ENCODE results near the gene ZNF668. TPM values are rescaled to one million over a fixed set of nuclear protein-coding genes. Genes with fewer than 3 reads are reported as not detected.

Gene ZNF668
- total and polyA plus RNA-seq, 2 of the 4 experiments (the other 2 are of a cell fraction) = 4.5 to 11.6 TPM

- Histone ChIP-seq H4K20me1 (ENCODE audit: insufficient read depth, low read length) (peaks cover 17% of the 10 kb centered on the region), H4K91ac (ENCODE audit: insufficient read depth, low read depth, low read length) (peak overlapping the region; percentile 74; the same call in 1 of the 2 replicates), H3K23ac (ENCODE audit: low read depth, low read length) (peak overlapping the region; percentile 95), H3K9ac (ENCODE audit: low read depth, low read length) (peak overlapping the region; percentile 96), H3K4me3 (ENCODE audit: insufficient read depth, low read depth, low read length) (peak overlapping the region; percentile 91), H3K14ac (replicated peaks; ENCODE audit: low read depth, low read length) (peak overlapping the region; percentile 96), H2AK5ac (ENCODE audit: low read depth, low read length) (peak overlapping the region; percentile 96), H2BK20ac (ENCODE audit: low read depth, low read length) (no peak overlapping the region), H3K79me1 (ENCODE audit: low read depth in 1 of 2, low read length in 2 of 2) (peaks cover 34 to 55% of the 10 kb centered on the region in 2 experiments; a peak in 3 of 4 replicates), H4K8ac (ENCODE audit: low read depth in 2 of 2, low read length in 2 of 2) (peak overlapping the region; percentile 66 to 86; a peak in 3 of 4 replicates), H2AFZ (replicated peaks; ENCODE audit: low read length, poor library complexity) (peak overlapping the region; percentile 96), H4K5ac (ENCODE audit: low read depth, low read length) (peak overlapping the region; percentile 12; the same call in 1 of the 2 replicates), H3K4ac (ENCODE audit: low read depth, low read length) (peak overlapping the region; percentile 79), H3K9me3 (ENCODE audit: control insufficient read depth, insufficient read depth, low read length) (no peaks in the 10 kb centered on the region), H3K36me3 (ENCODE audit: control insufficient read depth, insufficient read depth, low read length) (peaks cover 14% of the 10 kb centered on the region), H2BK120ac (ENCODE audit: low read depth, low read length) (peak overlapping the region; percentile 27; the same call in 1 of the 2 replicates), H3K56ac (ENCODE audit: extremely low read depth, insufficient read depth, low read length) (peak overlapping the region; percentile 65), H3K9me1 (ENCODE audit: insufficient read depth, low read length) (peaks cover 15% of the 10 kb centered on the region), H3K18ac (ENCODE audit: low read depth, low read length) (peak overlapping the region; percentile 12), H3K27me3 (ENCODE audit: control insufficient read depth, insufficient read depth, low read length) (no peaks in the 10 kb centered on the region), H3K4me2 (ENCODE audit: low read depth, low read length) (peak overlapping the region; percentile 98), H2AK9ac (replicated peaks; ENCODE audit: low read depth, low read length, poor library complexity) (peak overlapping the region; percentile 100), H2BK15ac (ENCODE audit: low read depth, low read length) (no peak overlapping the region), H3K27ac (ENCODE audit: insufficient read depth, low read length) (peak overlapping the region; percentile 63), H3K4me1 (ENCODE audit: control insufficient read depth, insufficient read depth, low read length) (peaks cover 3% of the 10 kb centered on the region), H2BK5ac (ENCODE audit: low read depth, low read length, poor library complexity, severe bottlenecking) (peak overlapping the region; percentile 67)
- peak; percentile 30 for ATAC-seq (ENCODE audit: low read depth)
- dilution Hi-C loops (cut with HindIII; ENCODE audit: low sequenced_read_pairs, unreplicated experiment) (no loop called here), in situ Hi-C loops (cut with MboI; ENCODE audit: low sequenced_read_pairs) (no loop called here), intact Hi-C loops (cut with micrococcal nuclease) (loop anchor here (1.0 to 5.0 kb wide), 3 partner anchors 48 to 109 kb away; partner anchors contain the start of genes HSD3B7 and STX4)
- TF ChIP-seq ELK1 (IDR thresholded peaks at IDR 0.05; ENCODE audit: borderline replicate concordance, low read depth, low read length) (no peak), BHLHE40 (IDR thresholded peaks at IDR 0.05; ENCODE audit: low read depth, low read length) (no peak), RAD21 (IDR thresholded peaks at IDR 0.05; ENCODE audit: low read length) (no peak), CEBPB (IDR thresholded peaks at IDR 0.05; ENCODE audit: low read depth, low read length) (no peak), NFE2L2 (IDR thresholded peaks at IDR 0.05; ENCODE audit: low read depth, low read length) (no peak), FOS (IDR thresholded peaks at IDR 0.05; ENCODE audit: low read depth, low read length) (no peak), MXI1 (IDR thresholded peaks at IDR 0.05; ENCODE audit: borderline replicate concordance, low read depth, low read length) (no peak), MAFK (IDR thresholded peaks at IDR 0.05; ENCODE audit: low read depth, low read length) (no peak), SMC3 (IDR thresholded peaks at IDR 0.05; ENCODE audit: low read depth, low read length) (no peak), MAZ (IDR thresholded peaks at IDR 0.05; ENCODE audit: borderline replicate concordance, low read depth, low read length) (no peak)
- ChIA-PET CTCF (interaction anchor here (1.0 kb wide), 1 partner anchor 49 kb away, joined by 3 read pairs; no protein-coding TSS in a partner anchor), POLR2A (ENCODE audit: unreplicated experiment) (no interaction called here)
- WGBS, 2 experiments (ENCODE audit: extremely low coverage in 2 of 2, insufficient read length in 1 of 2) = 0% methylated on average over 17 of the region's 20 CpGs; no CpG with 5 or more reads in 1 of the 2 experiments
- no peak for DNase-seq
- no TSS peak for BruUV-seq (replicated peaks)
Measured at GRCh38 chr16:31094088-31094423, 20.0 kb upstream of the ZNF668 start.

Data from IMR-90 (cell line).